Activated T-cell treated with anti-CD3 and anti-CD28 coated beads for 1 hour (primary cell): ENCODE data around the gene CEP128.
"Not testable (repeated sequence)": the region's sequence is repeated elsewhere in the genome, so short reads cannot be mapped to it uniquely, and the experiment has no call there.

ENCODE experiments used
- DNase-seq: peaks from one replicate; pipeline ENCODE4 v3.0.0-alpha.2; 2020; ENCODE audit warnings: low read depth

CEP128 gene

GRCh38 chr14:80953211-80953610 lies 11.7 kb upstream of the CEP128 start:
- not testable (repeated sequence) for DNase-seq

DNA sequence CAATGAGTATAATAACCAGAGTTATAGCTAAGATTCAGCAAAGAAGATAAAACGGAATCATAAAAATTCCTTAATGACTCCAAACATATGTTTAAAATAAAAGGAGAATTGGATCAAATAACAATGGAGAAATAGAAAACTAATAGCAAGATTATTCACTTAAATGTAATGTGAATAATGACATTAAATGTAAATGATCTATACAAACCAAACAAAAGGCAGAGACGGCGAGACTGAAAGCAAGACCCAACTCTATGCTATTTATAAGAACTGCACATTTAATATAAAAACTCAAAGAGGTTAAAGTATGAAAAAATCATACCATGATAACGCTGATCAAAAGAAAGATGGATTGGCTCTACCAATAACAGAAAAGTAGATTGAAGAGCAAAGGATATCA lies 10.0 kb upstream of the CEP128 start:
- no peak for DNase-seq

DNA sequence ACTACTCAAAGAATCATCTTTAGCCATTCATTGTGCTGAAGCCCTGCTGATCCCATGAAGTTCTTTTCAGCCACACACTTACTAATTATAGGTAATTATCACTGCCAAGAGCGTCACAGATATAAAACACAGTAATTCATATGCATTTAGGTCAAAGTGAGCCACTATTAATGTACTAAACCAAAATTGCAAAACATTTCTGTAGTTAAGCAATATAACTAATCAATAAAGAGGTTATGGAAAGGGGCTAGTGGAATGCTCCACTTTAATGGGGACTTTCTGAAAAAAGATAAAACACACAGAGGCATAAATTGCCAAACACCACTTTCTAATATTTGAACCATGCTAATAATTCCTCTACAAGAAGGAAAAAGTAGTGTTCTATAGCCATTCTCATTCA lies 6.8 kb upstream of the CEP128 start:
- DNase-seq, result no peak

DNA sequence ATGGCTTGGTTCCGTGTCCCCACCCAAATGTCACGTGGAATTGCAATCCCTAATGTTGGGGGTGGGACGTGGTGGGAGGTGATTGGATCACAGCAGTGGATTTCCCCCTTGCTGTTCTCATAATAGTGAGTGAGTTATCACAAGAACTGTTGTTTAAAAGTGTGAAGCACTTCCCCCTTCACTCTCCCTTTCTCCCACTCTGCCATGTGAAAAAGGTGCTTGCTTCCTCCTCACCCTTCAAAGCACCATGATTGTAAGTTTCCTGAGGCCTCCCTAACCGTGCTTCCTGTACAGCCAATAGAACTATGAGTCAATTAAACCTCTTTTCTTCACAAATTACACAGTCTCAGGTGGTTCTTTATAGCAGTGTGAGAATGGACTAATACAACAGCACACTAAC lies 5.3 kb upstream of the CEP128 start:
- no peak for DNase-seq

DNA sequence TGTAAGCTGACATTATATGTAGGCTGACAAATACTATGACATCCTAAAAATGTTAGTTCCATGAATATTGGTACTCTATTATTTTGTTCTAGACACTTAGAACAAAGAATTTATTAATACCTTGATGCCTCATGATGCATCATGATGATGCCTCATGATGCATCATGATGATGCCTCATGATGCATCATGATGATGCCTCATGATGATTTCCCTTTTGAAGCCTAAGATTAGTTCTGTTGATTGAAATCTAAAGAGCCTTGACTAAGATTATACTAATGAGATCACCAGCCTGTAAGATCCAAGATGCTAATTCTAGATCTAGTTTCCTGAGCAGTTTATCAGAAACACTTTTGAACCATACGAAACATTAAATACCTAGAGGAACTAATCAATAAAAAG lies 4.6 kb upstream of the CEP128 start:
- no peak for DNase-seq

DNA sequence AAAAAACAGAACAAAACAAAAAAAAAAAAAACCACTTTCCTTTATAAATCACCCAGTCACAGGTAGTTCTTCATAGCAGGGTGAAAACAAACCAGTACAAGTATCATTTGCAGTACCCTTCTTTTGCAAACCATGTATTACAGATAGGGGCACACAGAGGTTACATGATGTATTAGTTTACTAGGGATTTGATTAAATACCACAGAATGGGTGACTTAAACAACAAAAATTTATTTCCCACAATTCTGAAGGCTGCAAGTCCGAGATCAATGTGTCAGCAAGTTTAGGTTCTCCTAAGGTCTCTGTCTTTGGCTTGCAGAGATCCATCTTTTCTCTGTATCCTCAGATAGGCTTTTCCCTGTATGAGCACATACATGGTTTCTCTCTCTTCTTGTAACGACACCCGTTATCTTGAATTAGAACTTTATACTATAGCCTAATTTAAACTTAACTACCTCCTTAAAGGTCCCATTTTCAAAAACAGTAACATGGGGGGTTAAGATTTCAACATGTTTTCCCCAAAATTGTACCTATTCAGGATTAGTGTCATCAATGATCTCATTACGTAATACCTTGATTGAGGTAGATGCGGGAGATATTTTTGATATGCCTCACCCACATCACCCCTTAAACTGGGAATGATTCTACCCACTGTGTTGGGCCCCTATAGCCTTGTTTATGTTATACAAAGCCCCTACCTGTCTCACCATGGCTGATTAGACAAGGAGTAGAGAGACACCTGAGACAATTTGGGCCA lies 3.5 kb upstream of the CEP128 start:
- DNase-seq, result no peak

DNA sequence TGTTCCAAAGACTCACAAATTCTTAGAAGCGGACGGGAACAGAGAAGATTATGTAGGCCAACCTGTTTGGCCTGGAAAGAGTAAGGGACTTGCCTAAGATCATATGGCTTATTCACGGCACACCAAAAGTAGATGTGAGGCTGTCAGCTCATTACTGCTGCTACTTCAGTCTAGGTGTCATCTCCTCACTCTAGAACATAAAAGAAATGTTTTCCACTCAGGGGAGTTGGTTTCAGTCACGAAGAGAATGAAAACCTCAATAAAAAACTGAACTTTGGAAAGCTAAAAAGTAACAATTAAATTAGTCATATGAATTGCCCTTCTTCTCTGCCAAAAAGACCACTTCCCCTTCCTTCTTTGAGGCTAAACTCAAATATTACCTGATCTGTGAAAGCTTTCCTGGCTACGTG lies 658 bp upstream of the CEP128 start:
- DNase-seq, result no peak

GRCh38 chr14:80940146-80940545 lies 1.4 kb downstream of the CEP128 start:
- no peak for DNase-seq

DNA sequence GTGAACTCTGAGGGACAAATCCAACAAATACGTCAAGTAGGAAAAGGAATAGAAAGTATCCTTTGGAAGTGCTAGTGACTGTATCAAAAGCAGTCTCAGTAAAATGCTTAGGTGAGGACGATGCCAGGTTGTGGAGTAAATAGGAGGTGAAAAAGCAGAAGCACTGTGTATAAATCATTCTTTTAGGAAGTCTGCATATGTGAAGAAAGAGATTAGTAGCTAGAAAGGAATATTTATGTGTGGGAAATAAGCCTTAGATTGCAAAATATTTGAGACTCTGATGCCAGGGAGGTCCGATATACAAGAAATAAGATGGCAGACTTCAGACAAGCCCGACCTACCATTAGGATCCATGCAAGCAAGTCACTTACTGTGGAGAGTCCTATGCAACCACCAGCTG lies 7.9 kb downstream of the CEP128 start:
- DNase-seq, result no peak

DNA sequence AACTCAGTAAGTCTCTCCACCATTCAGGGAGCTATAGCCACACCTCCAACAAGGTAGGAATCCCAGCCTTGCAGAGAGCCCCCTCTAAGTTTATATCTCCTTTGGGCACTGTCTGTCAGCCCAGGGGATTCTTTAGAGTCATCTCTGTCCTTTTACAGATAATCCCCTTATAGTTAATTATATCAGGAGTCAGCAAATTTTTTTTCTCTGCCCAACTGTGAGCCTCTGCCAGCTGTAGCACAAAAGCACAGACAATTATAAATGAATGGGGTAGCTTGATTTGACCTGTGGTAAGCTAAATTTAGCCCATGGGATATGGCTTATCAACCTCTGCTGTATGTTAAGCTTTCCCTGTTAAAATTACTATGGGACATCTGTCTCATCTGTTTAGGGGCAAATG lies 8.3 kb downstream of the CEP128 start:
- DNase-seq, result no peak

GRCh38 chr14:80930836-80931389 lies 10.6 kb downstream of the CEP128 start:
- DNase-seq, result no peak

DNA sequence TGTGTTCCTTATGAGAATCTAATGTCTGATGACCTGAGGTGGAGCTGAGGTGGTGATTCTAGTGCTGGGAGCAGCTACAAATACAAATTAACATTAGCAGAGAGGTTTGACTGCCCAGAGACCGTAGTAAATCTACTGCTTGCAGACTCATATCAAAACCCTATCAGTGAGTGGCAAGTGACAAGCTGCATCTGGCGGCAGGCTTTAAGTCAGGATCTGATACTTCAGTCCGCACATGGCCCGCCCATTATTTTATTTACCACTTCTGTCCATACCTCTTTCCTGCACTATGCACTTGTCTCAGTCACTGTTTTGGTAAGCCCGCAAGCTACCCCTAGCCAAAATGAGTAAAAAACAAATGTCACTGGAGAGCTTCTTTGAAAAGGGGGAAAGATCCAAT lies 11.4 kb downstream of the CEP128 start:
- no peak for DNase-seq

- DNase-seq, result no peak
Observed at GRCh38 chr14:80927083-80927989, 14.2 kb downstream of the CEP128 start.

DNA sequence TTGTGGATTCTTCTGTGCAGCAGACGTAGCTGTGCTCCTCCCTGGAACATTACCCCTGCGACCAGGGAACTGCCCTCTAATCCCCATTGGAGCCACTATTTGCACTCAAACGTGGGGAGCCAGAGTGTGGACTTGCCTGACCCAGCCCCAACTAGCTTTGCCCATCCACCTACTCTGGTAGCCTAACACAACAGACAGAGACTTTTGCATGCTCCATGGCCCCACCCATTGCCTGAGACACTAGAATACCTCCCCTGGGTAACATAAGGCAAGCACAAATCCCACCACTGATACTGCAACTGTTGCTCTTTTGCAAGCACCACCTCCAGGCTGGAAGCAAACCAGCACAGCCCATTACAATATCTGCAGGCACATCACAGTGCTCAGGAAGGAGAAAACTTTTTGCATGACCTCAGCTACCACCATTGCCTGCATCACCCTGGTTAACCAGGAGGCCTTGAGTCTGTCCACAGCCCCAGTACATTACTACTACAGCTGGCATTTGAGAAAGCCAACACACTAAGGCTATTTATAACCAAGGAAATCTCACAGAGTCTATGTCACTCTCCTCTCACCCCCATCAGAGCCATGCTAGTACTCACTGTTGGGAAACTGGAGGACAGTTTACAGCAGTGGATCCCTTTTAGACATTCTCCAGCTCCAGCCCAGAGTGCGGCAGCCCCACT lies 15.0 kb downstream of the CEP128 start:
- DNase-seq, result no peak

GRCh38 chr14:80924365-80925103 lies 17.0 kb downstream of the CEP128 start:
- DNase-seq, result no peak

- DNase-seq, result no peak
Observed at GRCh38 chr14:80923368-80923767, 18.2 kb downstream of the CEP128 start.

DNA sequence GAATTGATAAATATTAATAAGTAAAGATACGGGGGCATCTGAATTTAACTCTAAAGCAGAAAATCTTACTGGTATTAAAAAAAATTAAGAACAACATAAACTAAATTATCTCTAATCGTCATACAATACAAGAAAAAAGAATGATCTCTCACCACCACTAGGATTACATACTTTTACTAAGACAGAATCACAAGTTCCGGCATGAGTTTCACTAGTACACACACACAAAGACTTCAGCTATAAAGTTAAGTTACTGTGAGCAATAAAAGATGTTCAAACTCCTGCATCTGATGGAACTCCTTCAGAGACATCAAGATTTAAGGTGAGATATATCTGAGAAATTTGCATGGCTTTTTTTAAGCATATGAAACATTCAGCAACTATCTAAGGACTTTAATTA lies 21.9 kb downstream of the CEP128 start:
- DNase-seq, result no peak

- DNase-seq, result not testable (repeated sequence)
Observed at GRCh38 chr14:80912013-80912412, 29.5 kb downstream of the CEP128 start.

DNA sequence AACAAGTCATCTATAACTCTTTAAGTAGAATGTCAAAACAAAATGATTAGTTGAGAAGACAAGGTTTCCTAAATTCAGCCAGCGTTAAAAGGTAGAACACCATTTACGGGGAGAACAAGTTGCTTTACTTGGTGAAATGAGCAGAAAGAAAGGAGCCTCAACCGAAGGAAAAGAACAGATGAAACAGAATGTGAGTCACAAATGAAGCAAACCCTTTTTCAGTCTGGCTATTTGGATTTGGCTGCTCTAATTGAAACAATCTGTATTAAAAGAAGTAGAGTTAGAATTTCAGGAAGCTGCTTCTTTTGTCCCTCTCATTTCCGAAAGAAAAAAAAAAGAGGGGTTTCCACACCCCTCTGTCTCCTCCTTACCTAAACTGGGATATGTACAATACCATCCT lies 34.6 kb downstream of the CEP128 start:
- DNase-seq, result no peak

- DNase-seq, result no peak
Observed at GRCh38 chr14:80906336-80906735, 35.2 kb downstream of the CEP128 start.

DNA sequence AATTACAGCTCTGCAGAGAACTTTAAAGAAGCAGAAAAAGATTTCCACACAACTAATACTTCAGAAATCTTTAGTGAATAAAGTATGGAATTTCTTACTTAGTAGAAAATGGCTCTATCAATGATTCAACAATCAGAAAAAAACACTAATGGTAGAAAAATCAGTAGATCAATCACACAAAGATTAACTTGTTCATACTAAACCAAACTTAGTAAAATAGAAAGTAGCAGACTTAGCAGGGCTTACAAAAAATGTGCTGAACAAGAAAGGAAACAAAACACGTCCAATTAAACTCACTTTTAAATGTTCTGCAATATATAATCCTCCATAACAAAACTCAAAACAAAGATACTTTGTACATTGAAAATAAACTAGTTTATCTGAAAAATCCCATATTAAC lies 38.9 kb downstream of the CEP128 start:
- no peak for DNase-seq

DNA sequence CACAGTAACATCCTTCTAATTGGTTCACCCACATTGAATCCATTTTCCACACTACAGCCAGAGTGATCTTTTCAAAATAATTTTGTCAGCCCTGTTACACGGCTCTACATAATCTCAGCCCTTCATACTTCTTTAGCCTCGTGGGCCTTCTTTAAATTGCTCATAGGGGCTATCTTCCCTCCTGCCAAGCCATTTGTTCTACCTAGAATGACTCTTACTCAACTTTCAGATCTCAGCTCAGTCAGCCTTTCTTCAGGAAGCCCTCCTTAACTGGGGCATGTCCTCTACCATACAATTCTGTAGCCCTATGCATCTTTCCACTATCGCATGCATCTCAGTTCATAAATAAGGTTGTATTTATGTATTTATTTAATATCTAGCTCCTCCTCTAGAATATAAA lies 39.7 kb downstream of the CEP128 start:
- DNase-seq, result no peak
